ENCODE data around the gene BANP. TPM values are rescaled to one million over a fixed set of nuclear protein-coding genes. Genes with fewer than 3 reads are reported as not detected.

Gene BANP
- total and polyA plus RNA-seq, 2 experiments from 2014 or later = 22.8 to 23.8 TPM

- 91% methylated on average over 5 of the region's 5 CpGs for WGBS (ENCODE audit: low lambda C conversion rate, missing lambda C conversion rate)
- H3K79me2 ChIP-seq = peaks cover 2% of the 10 kb centered on the region
These were observed 57.6 kb downstream of the BANP start for GRCh38 chr16:88008840-88009239.

GRCh38 chr16:88009563-88010342 is 58.5 kb downstream of the BANP start:
- H3K79me2 ChIP-seq = peaks cover 2% of the 10 kb centered on the region
- no peak for TF ChIP-seq EZH2phosphoT487 (IDR thresholded peaks at IDR 0.05; ENCODE audit: low read depth, severe bottlenecking, unreplicated experiment)
- no peak for TF ChIP-seq EZH2 (IDR thresholded peaks at IDR 0.05; ENCODE audit: borderline replicate concordance)
- TF ChIP-seq CTCF (IDR thresholded peaks at IDR 0.05; ENCODE audit: poor library complexity) = no peak
- no peaks in the 10 kb centered on the region for H3K9me3 ChIP-seq (ENCODE audit: low read depth)
- no peaks in the 10 kb centered on the region for H3K9me2 ChIP-seq (replicated peaks; ENCODE audit: insufficient read depth)
- no peaks in the 10 kb centered on the region for H3K36me3 ChIP-seq (replicated peaks; ENCODE audit: insufficient read depth, low read depth)
- no peak for DNase-seq (ENCODE audit: low spot score)
- H3K4me2 ChIP-seq = no peak overlapping the region
- H3K4me3 ChIP-seq = no peak overlapping the region
- H3K27ac ChIP-seq = no peak overlapping the region
- H2AFZ ChIP-seq = no peak overlapping the region
- no peaks in the 10 kb centered on the region for H4K20me1 ChIP-seq (ENCODE audit: insufficient read depth, poor library complexity, severe bottlenecking)
- peaks cover 9% of the 10 kb centered on the region for H3K4me1 ChIP-seq (ENCODE audit: insufficient read depth)
- 86% methylated on average over 7 of the region's 7 CpGs for WGBS (ENCODE audit: low lambda C conversion rate, missing lambda C conversion rate)
- no peaks in the 10 kb centered on the region for H3K27me3 ChIP-seq

More at GRCh38 chr16:88008840-88009239, 57.6 kb downstream of the BANP start:
- Histone ChIP-seq H4K20me1 (ENCODE audit: insufficient read depth, poor library complexity, severe bottlenecking) (no peaks in the 10 kb centered on the region), H3K27me3 (no peaks in the 10 kb centered on the region), H3K9me2 (replicated peaks; ENCODE audit: insufficient read depth) (no peaks in the 10 kb centered on the region), H3K4me3 (no peak overlapping the region), H3K9me3 (ENCODE audit: low read depth) (no peaks in the 10 kb centered on the region), H3K4me2 (no peak overlapping the region), H3K27ac (no peak overlapping the region), H3K36me3 (replicated peaks; ENCODE audit: insufficient read depth, low read depth) (no peaks in the 10 kb centered on the region), H3K4me1 (ENCODE audit: insufficient read depth) (peaks cover 5% of the 10 kb centered on the region), H2AFZ (no peak overlapping the region)
- no peak for TF ChIP-seq EZH2phosphoT487 (IDR thresholded peaks at IDR 0.05; ENCODE audit: low read depth, severe bottlenecking, unreplicated experiment)
- TF ChIP-seq CTCF (IDR thresholded peaks at IDR 0.05; ENCODE audit: poor library complexity) = no peak
- TF ChIP-seq EZH2 (IDR thresholded peaks at IDR 0.05; ENCODE audit: borderline replicate concordance) = no peak
- no peak for DNase-seq (ENCODE audit: low spot score)

- Histone ChIP-seq H2AFZ (no peak overlapping the region), H3K27me3 (no peaks in the 10 kb centered on the region), H3K9me3 (ENCODE audit: low read depth) (no peaks in the 10 kb centered on the region), H3K4me3 (no peak overlapping the region), H3K27ac (no peak overlapping the region), H4K20me1 (ENCODE audit: insufficient read depth, poor library complexity, severe bottlenecking) (no peaks in the 10 kb centered on the region), H3K4me1 (ENCODE audit: insufficient read depth) (peaks cover 9% of the 10 kb centered on the region), H3K4me2 (no peak overlapping the region), H3K9me2 (replicated peaks; ENCODE audit: insufficient read depth) (no peaks in the 10 kb centered on the region), H3K79me2 (peaks cover 2% of the 10 kb centered on the region), H3K36me3 (replicated peaks; ENCODE audit: insufficient read depth, low read depth) (no peaks in the 10 kb centered on the region)
- 95% methylated on average over 25 of the region's 25 CpGs for WGBS (ENCODE audit: low lambda C conversion rate, missing lambda C conversion rate)
- DNase-seq (ENCODE audit: low spot score) = no peak
- TF ChIP-seq EZH2 (IDR thresholded peaks at IDR 0.05; ENCODE audit: borderline replicate concordance) (no peak), CTCF (IDR thresholded peaks at IDR 0.05; ENCODE audit: poor library complexity) (no peak)
These were observed 59.2 kb downstream of the BANP start for GRCh38 chr16:88010343-88010967.
